GM20431 (cell line): ENCODE measurements around the gene DNAH14.
"Not testable (repeated sequence)": the region's sequence is repeated elsewhere in the genome, so short reads cannot be mapped to it uniquely, and the experiment has no call there.

Experiments
- in situ Hi-C: fragments of 300-500 bp; cut with MseI, MboI; formaldehyde crosslinking; loops from one replicate; pipeline ENCODE4 v1.15.0; 2020; ENCODE audit warnings: low sequenced_read_pairs; ENCODE audit not compliant: unreplicated experiment

DNAH14 gene

DNA sequence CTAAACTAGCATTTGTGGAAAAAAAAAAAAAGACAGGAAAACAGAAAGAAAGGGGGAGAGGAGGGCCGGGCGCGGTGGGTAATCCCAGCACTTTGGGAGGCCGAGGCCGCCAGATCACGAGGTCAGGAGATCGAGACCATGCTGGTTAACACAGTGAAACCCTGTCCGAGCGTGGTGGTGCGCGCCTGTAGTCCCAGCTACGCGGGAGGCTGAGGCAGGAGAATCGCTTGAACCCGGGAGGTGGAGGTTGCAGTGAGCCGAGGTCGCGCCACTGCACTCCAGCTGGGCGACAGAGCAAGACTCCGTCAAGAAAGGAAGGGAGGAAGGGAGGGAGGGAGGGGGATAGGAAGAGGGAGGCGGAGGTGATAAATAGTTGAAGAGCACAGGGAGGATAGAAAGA, 443.7 kb downstream of the DNAH14 start:
- in situ Hi-C loops, result no loop called here

DNA sequence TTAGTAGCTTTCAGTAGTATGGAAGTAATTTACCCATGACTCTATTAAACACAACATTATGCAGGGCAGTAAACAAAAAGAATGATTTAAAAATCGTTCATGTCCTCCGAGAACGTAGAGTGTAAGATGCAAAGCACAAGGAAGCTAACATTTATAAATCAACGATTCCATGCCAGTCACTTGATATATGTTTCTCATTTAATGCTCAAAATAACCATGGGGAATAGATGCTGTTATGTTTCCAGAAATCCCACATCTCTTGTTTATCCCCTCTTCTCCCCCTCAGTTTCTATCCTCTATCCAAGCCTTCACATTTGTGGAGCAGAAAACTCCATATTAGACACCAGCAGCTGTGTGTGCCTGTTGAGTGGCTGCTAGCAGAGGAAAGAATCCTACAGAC, 445.5 kb downstream of the DNAH14 start:
- in situ Hi-C loops, result no loop called here

DNA sequence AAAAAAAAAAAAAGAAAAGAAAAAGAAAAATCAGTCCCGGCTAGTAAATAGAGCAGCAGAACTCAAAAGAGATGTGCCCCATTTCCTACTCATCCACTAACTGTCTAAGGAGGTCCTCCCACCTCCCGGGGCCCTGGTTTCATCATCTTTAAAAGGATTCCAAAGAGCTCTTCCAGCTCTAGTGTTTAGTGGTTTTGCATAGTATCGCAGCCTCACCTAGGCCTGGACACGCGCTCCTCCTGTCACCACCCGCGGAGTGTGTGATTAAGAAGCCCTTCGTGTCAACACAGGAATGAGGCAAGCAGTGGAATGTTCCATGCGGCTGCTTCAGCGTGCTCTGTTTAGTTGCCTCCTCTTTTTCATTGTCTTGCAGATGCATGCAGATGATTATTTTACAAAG, 449.4 kb downstream of the DNAH14 start:
- in situ Hi-C loops, result no loop called here

DNA sequence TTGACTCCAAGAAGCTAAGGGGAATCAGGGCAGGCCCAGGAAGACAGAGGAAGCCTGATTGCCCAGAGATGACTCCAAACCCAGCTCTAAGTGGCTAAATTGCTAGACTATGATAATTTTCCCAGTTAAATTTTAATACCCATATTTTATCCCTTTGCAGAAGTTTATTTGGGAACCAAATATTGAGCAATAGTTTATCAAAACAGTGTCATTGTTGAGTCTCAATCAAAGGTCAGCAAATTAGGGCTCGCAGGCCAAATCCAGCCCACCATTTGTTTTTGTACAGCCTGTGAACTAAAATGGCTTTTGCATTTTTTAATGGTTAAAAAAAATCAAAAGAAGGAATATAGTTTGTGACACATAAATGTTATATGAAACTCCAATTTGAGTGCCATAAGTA, 451.2 kb downstream of the DNAH14 start:
- in situ Hi-C loops, result no loop called here

DNA sequence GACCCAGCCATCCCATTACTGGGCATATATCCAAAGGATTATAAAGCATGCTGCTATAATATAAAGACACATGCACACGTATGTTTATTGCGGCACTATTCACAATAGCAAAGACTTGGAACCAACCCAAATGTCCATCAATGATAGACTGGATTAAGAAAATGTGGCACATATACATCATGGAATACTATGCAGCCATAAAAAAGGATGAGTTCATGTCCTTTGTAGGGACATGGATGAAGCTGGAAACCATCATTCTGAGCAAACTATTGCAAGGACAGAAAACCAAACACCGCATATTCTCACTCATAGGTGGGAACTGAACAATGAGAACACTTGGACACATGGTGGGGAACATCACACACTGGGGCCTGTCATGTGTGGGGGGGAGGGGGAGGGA, 457.4 kb downstream of the DNAH14 start:
- in situ Hi-C loops, result not testable (repeated sequence)

DNA sequence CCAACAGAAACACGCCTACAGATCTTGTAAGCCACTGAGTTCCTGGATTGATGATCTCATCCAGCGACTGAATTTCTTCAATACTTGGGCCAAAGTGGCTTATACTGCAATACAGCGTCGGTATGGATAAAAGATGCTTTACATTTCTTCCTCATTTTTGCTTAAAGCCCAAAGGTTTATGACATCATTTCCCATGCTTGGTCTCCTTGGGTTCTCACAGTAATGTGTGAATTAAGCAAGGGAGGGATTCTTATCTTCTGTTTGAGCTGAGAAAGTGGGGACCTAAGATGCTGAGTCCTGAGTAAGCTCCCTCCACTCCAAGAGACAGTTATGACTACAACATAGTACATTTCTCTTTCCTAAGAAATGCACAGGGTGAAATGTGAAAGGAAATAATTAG, 458.9 kb downstream of the DNAH14 start:
- in situ Hi-C loops, result no loop called here

DNA sequence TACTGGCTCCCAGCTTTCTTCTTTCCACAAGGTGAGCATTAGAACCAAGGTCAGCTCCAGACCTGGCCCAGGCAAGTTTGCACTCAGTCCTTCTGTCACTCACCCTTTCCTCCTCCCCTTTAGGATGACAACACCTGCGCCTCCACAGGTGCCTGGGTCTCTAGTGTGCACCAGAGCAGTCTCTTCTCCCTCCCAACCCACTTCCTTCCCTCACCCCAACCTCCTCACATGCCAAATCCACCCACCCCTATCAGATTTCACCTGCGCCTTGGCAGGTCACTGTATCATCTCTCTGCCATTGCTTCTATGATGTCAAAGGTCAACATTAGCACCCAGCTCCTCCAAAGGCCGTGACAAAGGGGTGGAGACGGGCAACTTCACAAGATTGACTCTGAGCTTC, 460.4 kb downstream of the DNAH14 start:
- in situ Hi-C loops, result no loop called here

DNA sequence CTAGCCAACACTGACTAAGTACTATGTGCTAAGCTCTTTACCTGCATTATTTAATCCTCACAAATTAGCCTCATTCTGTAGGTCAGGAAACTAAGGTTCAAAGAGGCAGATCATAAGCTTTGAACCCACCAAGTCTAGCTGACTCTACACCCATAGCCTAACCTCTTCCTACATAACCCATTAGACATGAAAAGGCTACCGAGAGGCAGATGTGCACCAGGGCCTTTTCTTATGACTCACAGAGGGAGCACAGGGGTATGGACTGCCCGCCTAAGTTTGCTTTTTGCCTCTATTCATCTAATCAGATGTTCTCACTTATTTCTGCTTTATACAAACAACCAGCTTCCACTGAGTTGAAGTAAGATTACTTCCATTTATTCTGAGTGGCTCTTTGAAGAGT, 466.9 kb downstream of the DNAH14 start:
- in situ Hi-C loops, result no loop called here

DNA sequence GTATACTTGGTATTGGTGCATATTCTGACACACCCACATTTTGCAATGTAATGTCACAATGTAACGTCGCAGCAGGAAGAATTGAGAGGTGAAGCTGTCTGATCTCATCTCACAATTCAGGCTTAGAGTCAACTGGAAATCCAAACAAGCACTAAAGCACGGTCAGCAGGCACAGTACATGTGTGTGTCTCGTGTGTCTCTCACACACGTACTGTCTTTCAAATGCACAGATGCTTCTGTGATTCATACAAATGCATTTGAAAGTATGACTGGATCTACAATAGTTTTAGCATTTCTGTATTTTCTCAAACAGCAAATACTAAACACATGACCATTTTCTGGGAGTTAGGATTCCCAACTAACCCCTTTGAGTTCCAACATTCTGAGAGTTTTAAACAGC, 471.5 kb downstream of the DNAH14 start:
- in situ Hi-C loops, result no loop called here

DNA sequence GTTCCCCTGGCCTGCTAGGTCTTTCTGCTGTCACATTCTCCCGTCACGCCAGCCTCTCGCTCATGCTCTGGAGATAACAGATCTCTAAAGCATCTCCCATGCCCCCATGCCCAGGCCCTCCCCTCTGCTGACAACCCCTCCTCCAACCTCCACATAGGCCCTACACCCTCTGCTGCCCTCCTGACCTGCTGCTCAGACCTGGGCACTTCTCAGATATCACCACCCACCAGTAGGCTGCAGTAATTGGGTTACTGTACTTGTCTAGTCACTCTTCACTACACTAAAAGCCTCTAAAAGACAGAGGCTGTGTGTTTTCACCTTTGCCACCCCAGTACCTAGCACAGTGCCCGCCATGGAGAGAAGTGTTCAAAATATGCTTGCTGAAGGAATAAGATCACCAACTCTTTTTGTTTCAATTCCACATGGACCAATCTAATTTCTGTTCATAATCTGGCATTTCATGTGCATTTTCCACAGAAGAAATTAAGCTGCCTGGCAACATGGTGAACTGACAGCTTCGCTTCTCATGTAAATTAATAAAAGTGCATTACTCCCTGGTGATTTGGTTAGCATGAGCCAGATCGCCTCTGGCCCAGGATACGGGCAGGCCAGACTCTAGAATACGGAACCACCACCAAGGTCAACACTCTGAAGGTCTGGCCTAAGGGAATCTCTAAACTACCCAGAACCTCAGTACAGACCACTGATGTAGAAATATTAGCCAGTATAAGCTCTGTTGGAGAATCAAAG, 477.7 kb downstream of the DNAH14 start:
- in situ Hi-C loops, result no loop called here

DNA sequence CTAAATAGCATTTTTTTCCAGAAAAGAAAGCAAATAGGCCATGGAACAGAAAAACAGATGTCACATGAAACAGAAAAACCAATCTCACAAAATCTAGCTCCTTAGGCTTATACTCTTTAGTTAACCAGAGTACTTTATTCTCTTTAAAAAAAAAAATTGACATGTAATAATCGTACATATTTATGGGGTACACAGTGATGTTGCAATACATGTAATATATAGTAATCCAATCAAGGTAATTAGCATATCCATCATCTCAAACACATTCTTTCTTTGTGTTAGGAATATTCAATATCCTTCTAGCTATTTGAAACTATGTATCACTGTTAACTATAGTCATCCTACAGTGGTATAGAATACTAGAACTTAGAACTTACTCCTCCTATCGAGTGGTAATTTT, 478.3 kb downstream of the DNAH14 start:
- in situ Hi-C loops, result no loop called here

DNA sequence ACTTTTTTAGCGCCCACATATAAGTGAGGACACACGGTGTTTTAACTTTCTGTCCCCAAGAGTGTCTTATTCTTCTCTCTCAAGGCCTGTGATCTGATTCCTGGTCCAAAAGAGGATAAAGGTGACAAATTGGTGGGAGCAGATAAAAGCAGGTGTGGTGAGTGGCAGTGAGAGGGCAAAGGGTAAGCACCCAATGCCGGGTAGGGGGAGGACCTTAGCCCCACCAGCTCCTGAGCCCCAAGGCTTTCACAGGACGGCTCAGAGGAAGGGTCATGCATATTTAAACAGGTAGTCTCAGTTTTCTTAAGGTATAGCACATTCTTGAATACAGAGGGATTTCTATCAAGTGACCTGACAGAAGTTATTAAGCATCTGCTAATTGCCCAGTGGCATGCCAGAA, 478.8 kb downstream of the DNAH14 start:
- in situ Hi-C loops, result no loop called here

DNA sequence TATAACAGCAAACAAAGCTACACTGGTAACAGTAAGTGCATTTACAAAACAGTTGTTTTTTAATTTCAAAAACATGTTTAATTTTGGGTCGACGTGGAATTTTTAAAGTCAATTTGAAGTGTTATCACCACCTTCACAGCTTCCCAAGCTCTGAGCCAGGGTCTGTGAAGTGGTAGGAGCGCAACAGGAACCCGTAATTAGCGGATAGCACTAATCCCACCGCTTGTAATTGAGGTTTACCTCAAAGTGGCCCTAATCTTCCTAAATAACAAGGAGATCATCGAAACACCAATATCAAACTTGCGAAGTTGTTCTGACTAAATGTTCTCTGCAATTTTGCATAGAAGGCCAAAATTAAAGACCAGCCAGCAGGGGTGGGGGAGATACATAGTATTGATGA, 479.6 kb downstream of the DNAH14 start:
- in situ Hi-C loops, result no loop called here

DNA sequence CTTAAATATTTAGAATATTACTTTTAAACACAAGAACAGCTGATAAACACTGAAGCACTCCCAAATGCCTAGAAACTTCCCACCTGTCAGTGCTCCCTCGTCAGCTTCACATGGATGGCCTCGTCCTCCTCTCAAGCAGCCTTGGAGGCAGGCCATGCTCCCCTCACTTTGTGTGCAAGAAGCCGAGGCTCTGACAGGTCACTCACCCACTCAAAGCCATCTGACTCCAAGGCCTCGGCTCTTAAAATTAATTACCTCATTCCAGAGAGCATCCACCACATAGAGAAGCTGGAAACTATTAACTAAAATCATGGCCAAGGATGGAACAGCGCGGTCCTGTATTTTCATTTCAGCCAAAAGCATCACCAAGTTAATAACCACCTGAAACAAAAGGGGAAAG, 480.6 kb downstream of the DNAH14 start:
- in situ Hi-C loops, result no loop called here

DNA sequence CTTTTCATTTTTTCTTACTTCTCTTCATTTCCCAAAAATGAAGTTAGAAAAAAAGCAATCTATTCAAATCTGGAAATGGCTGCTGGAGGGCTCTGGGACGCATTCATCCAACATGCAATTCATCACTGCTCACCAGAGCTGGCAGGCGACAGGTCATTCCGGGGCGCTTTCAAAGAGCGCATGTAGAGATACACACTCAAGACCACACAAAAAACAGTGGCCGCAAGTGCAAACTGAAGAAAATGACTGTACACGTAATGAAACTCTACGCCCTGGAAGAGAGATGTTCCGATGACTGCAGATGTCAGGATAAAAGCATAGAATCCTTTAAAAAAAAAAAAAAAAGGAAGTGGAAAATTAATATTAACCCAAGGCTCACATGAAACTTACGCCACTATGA, 482.8 kb downstream of the DNAH14 start:
- in situ Hi-C loops, result no loop called here

DNA sequence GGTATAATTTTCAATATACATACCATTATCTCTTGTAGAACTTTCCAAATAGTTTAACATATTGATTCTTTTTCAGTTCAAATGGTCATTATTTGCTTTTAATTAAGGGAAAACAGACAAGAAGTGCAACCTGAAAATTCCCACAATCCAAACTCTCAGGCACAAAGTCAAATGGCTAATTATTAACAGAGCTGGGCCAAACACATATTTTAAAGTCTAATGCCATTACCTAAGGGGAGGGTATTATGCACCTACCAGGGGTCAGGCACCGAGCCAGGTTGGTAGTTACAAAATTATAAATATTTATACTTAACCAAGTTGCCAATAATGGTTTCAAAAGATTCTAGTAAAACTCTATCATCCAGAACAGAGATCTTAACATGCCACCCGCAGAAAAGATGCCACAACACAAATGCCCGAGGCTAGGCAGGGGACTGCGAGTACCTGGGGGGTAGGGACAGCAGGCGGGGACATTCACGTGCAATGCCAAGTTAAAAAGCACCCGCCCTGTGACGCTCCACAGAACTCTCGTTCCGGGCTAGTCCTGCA, 483.4 kb downstream of the DNAH14 start:
- in situ Hi-C loops, result no loop called here

DNA sequence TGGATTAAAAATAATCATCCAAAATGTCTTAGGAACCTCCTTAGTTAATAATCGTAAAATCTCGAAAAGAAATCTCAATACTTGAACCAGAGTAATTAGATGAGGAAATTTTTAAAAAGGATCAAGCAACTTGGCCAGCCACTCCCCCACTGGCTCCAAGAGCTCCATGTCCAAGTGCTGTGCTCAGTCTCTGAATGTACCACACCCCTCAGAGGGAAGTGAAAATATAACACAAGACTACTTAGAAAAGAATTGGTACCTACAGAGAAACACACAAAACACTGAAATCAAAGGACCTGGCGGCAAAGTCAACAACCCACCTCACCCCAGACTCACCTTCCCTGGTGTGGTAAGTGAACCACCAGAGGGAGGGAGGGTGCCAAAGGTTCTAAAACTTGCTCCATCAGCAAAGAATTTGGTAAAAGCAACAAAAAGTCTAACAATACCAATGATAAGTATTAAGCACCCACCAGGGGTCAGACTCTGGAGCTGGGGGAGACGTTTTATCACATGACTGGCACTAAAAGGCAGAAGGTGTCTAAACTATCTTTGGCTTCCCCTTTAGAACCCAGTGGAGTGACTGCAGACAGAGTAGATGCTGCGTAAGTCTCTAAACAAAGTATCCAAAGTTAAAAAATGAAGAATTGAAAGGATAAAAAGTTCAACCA, 484.4 kb downstream of the DNAH14 start:
- in situ Hi-C loops, result no loop called here

DNA sequence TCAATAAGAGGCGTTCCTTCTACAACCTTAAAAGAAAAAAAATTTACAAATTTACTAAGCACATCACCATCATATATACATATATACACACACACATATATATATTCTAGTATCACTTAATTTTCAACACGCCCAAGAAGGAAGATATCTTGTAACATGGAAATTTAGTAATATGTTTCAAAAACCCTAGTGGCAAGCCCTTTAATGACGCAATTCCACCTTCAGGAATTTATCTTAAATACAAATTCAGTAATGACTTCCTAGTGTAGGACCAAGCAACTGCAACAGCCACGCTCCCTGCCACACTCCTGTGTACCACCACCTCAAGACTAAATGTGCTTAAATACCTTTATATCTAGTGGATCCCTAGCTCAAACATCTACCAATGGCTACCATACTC, 485.8 kb downstream of the DNAH14 start:
- in situ Hi-C loops, result no loop called here

DNA sequence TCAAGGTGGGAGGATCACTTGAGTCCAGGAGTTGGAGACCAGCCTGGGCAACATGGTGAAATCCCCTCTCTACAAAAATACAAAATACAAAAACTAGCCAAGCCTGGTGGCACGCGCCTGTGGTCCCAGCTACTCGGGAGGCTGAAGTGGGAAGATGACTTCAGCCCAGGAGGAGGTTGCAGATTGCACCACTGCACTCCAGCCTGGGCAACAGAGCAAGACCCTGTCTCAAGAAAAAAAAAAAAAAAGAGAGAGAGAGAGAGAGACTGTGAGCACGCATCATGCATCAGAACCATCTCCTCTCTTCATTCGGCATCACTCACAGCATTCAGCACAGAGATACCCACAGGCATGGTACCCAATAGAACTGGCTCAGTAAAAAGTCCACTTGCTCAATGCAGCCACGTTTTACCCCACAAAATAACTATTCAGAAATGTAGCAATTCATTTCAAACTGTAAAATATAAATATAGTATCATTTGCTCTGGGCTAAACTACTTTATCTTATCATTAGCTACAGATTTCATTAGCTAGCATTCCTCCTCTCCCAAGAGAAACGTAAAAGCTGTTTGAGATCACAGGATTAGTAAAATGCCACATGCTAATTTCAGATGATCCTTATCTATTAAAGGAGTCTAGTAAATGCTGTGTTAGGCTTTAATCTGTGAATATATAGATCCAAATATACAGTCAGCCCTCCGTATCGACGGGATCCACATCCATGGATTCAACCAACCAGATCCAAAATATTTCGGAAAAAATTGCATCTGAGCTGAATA, 486.7 kb downstream of the DNAH14 start:
- in situ Hi-C loops, result no loop called here

DNA sequence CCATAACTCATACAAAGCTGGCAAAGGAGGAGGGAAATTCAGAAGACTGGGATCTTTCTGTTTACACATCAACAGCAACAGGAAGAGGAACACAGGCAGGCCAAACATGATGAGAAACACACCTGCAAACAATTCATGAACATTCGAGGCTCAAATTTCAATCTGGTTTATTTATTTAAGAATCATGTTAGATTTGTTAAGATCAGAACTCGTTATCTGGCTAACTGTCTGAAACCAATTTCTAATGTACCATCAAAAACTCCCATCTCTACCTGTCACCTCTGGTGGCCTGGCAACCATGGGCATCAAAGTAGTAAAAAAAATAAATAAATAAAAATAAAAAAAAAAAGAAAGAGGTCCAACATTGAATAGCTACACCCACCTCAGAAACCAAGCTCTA, 488.6 kb downstream of the DNAH14 start:
- in situ Hi-C loops, result no loop called here

DNA sequence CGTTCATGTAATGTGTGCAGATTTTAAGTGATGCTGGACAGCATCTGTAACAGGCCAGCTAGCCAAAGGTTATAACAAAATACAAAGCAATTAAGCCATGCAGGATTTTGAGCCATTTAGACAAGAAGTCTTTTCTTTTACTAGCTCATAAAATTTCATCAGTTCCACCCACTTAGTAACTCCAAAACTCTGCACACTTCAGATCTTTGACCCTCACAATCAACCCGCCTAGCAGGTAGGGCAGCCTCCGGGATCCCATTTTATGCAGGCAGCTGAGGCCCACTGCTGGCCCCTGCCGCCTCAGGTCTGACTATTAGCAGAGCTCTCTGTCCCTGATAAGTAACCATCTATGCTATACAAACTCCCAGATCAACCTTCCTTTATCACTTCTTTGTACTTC, 489.1 kb downstream of the DNAH14 start:
- in situ Hi-C loops, result no loop called here
